GM23338 (cell line): Measurements from ENCODE around the gene GCC1. TPM values are rescaled to one million over a fixed set of nuclear protein-coding genes. Genes with fewer than 3 reads are reported as not detected.

ENCODE experiments used
- ATAC-seq: fragments of 200-7000 bp; cut with Tn5 transposase; 3 replicates; pipeline ENCODE4 v1.9.1; 2020
- DNase-seq: peaks from one replicate; pipeline ENCODE4 v3.0.0-alpha.2; 2015; ENCODE audit warnings: low spot score
- H2AFZ ChIP-seq: fragments of 200-600 bp; sonication (generic); 2 replicates; pipeline ENCODE4 v1.8.0; 2016; ENCODE audit warnings: antibody characterized with exemption, mild to moderate bottlenecking, moderate library complexity
- H3F3A ChIP-seq: fragments of 200-600 bp; sonication (generic); replicated peaks from 2 replicates; pipeline ENCODE4 v1.8.0; 2017; ENCODE audit warnings: antibody characterized with exemption, mixed run types, low read depth
- H3K27ac ChIP-seq: fragments of 200-600 bp; sonication (generic); 2 replicates; pipeline ENCODE4 v1.6.1; 2016; ENCODE audit warnings: low read depth
- H3K27me3 ChIP-seq: fragments of 200-600 bp; sonication (generic); 2 replicates; pipeline ENCODE4 v1.8.0; 2016; ENCODE audit warnings: mild to moderate bottlenecking, mixed run types, moderate library complexity; ENCODE audit not compliant: insufficient read depth
- H3K36me3 ChIP-seq: fragments of 200-600 bp; sonication (generic); 2 replicates; pipeline ENCODE4 v1.8.0; 2016; ENCODE audit warnings: mild to moderate bottlenecking; ENCODE audit not compliant: insufficient read depth
- H3K4me1 ChIP-seq: fragments of 200-600 bp; sonication (generic); 2 replicates; pipeline ENCODE4 v1.8.0; 2016; ENCODE audit warnings: mild to moderate bottlenecking, moderate library complexity; ENCODE audit not compliant: insufficient read depth
- H3K4me2 ChIP-seq: fragments of 200-600 bp; sonication (generic); 2 replicates; pipeline ENCODE4 v1.7.1; 2017; ENCODE audit warnings: mixed run types
- H3K4me3 ChIP-seq: fragments of 200-600 bp; sonication (generic); 2 replicates; pipeline ENCODE4 v1.6.1; 2016; ENCODE audit warnings: mixed run types
- H3K79me2 ChIP-seq: fragments of 200-600 bp; sonication (generic); replicated peaks from 2 replicates; pipeline ENCODE4 v1.8.0; 2017; ENCODE audit warnings: mild to moderate bottlenecking; ENCODE audit not compliant: insufficient read depth
- H3K9me2 ChIP-seq: fragments of 200-600 bp; sonication (generic); 2 replicates; pipeline ENCODE4 v1.8.0; 2017; ENCODE audit not compliant: insufficient read depth
- H4K20me1 ChIP-seq: fragments of 200-600 bp; sonication (generic); replicated peaks from 2 replicates; pipeline ENCODE4 v1.8.0; 2017; ENCODE audit warnings: mild to moderate bottlenecking; ENCODE audit not compliant: insufficient read depth
- H3K27ac Mint-ChIP-seq: 2 replicates; pipeline ENCODE4 v1.8.0; 2020; ENCODE audit warnings: inconsistent platforms, mild to moderate bottlenecking, moderate library complexity, mixed read lengths
- H3K27me3 Mint-ChIP-seq: 3 replicates; pipeline ENCODE4 v1.8.0; 2022; ENCODE audit warnings: low read depth, mild to moderate bottlenecking, moderate library complexity, mixed read lengths, inconsistent platforms; ENCODE audit not compliant: insufficient read depth, poor library complexity
- H3K36me3 Mint-ChIP-seq: 3 replicates; pipeline ENCODE4 v1.8.0; 2021; ENCODE audit warnings: low read depth, mild to moderate bottlenecking, inconsistent platforms, moderate library complexity, mixed read lengths
- H3K4me1 Mint-ChIP-seq: 3 replicates; pipeline ENCODE4 v1.8.0; 2020; ENCODE audit warnings: mild to moderate bottlenecking, inconsistent platforms, mixed read lengths
- H3K4me3 Mint-ChIP-seq: 3 replicates; pipeline ENCODE4 v1.8.0; 2021; ENCODE audit warnings: moderate library complexity, mild to moderate bottlenecking, inconsistent platforms, mixed read lengths
- H3K9me3 Mint-ChIP-seq: 3 replicates; pipeline ENCODE4 v1.8.0; 2020; ENCODE audit warnings: moderate library complexity, mild to moderate bottlenecking, inconsistent platforms, mixed read lengths
- CREB1 ChIP-seq: fragments of 250-450 bp; sonication (Bioruptor Pico); IDR thresholded peaks from 2 replicates; pipeline ENCODE4 v1.5.0; 2020; ENCODE audit warnings: low read depth, mild to moderate bottlenecking, moderate library complexity
- CTCF ChIP-seq, 2 experiments: fragments of 200-600 bp in 1 of 2; sonication (generic) in 1 of 2; conservative IDR thresholded peaks; 2 replicates each; pipeline versions ENCODE4 v1.5.1 to v1.6.1; 2016 to 2017; ENCODE audit warnings: antibody characterized with exemption in 2 of 2, low read depth in 2 of 2, mild to moderate bottlenecking in 2 of 2, moderate library complexity in 1 of 2
- ETS1 ChIP-seq: IDR thresholded peaks from 2 replicates; pipeline ENCODE4 v1.6.1; 2016; ENCODE audit warnings: antibody characterized with exemption
- EZH2 ChIP-seq: fragments of 200-600 bp; sonication (generic); IDR thresholded peaks from one replicate; pipeline ENCODE4 v1.8.0; 2017; ENCODE audit warnings: antibody characterized with exemption, mild to moderate bottlenecking, low read depth; ENCODE audit not compliant: unreplicated experiment
- EZH2phosphoT487 ChIP-seq: fragments of 200-600 bp; sonication (generic); IDR thresholded peaks from one replicate; pipeline ENCODE4 v1.8.1; 2018; ENCODE audit warnings: antibody characterized with exemption; ENCODE audit not compliant: unreplicated experiment
- JUNB ChIP-seq: IDR thresholded peaks from one replicate; pipeline ENCODE4 v1.6.1; 2016; ENCODE audit warnings: antibody characterized with exemption; ENCODE audit not compliant: unreplicated experiment
- NANOG ChIP-seq: IDR thresholded peaks from 2 replicates; pipeline ENCODE4 v1.6.1; 2016; ENCODE audit warnings: antibody characterized with exemption, borderline replicate concordance
- POLR2AphosphoS5 ChIP-seq: IDR thresholded peaks from 2 replicates; pipeline ENCODE4 v1.6.1; 2016; ENCODE audit warnings: antibody characterized with exemption, low read depth
- ZNF114 ChIP-seq: fragments of 250-450 bp; sonication (Bioruptor Pico); IDR thresholded peaks from 2 replicates; pipeline ENCODE4 v1.5.0; 2020; ENCODE audit warnings: mild to moderate bottlenecking, moderate library complexity
- ZNF331 ChIP-seq: fragments of 250-450 bp; sonication (Bioruptor Pico); IDR thresholded peaks from 2 replicates; pipeline ENCODE4 v1.5.0; 2020; ENCODE audit warnings: low read depth, mild to moderate bottlenecking, moderate library complexity
- long read RNA-seq: library from polyadenylated mRNA; unstranded; transcript quantifications from one replicate; pipeline ENCODE4 v2.0.0, GENCODE V29; 2020; ENCODE audit not compliant: unreplicated experiment
- polyA plus RNA-seq: library from polyadenylated mRNA; unstranded; fragments of >200 nt; fragmentation: Nextera tagmentation; extraction: Ambion mirVana; gene quantifications from 2 replicates; pipeline ENCODE4 v1.2.1, GENCODE V29; 2016
- total RNA-seq: library from RNA; depleted of rRNA; stranded (reverse); fragments of >200 nt; shearing (Covaris generic); gene quantifications from 2 replicates; pipeline ENCODE4 v1.2.3, GENCODE V29; 2014; rRNA removed
- TF ChIP-seq, protein P1 (sequence below): fragments of 250-450 bp; sonication (Bioruptor Pico); IDR thresholded peaks from 2 replicates; pipeline ENCODE4 v1.5.0; 2020; ENCODE audit warnings: mild to moderate bottlenecking, moderate library complexity

GCC1 gene, protein sequence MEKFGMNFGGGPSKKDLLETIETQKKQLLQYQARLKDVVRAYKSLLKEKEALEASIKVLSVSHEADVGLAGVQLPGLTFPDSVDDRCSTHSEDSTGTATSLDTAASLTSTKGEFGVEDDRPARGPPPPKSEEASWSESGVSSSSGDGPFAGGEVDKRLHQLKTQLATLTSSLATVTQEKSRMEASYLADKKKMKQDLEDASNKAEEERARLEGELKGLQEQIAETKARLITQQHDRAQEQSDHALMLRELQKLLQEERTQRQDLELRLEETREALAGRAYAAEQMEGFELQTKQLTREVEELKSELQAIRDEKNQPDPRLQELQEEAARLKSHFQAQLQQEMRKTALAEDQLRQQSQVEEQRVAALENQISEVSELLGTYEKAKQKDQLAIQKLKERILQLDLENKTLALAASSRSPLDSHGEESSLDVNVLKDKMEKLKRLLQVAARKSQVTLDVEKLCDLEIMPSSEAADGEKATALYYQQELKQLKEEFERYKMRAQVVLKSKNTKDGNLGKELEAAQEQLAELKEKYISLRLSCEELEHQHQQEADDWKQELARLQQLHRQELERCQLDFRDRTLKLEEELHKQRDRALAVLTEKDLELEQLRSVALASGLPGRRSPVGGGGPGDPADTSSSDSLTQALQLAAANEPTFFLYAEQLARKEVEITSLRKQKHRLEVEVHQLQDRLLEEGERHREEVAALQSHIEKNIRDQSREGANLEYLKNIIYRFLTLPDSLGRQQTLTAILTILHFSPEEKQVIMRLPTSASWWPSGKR
- total RNA-seq (17.6 and 21.1 TPM in 2 replicates), polyA plus RNA-seq (2.4 and 3.2 TPM in 2 replicates)
- long read RNA-seq, full-length matches to known transcripts, result 2 of 4 reads
- long read RNA-seq, partial matches to known transcripts, result 0 of 4 reads
- long read RNA-seq, other reads (novel, unspliced or antisense), result 2 of 4 reads

GRCh38 chr7:127585044-127585953 lies at the start of gene GCC1:
Gene GCC1 (minus strand): TSS chr7:127585596. CDS start chr7:127585182, 414 bp downstream.
- Mint-ChIP-seq H3K27ac (peak within 1 kb of the TSS; percentile 81), H3K36me3 (peaks cover 29% of the 10 kb centered on the region), H3K4me1 (peaks cover 26% of the 10 kb centered on the region), H3K4me3 (peak within 1 kb of the TSS; percentile 93), H3K27me3 (peaks cover 27% of the 10 kb centered on the region), H3K9me3 (no peaks in the 10 kb centered on the region; the same call in 2 of the 3 replicates)
- Histone ChIP-seq H3F3A (peaks cover 8% of the 10 kb centered on the region), H3K4me3 (peak within 1 kb of the TSS; percentile 92), H4K20me1 (peaks cover 30% of the 10 kb centered on the region), H3K27me3 (peaks cover 24% of the 10 kb centered on the region), H2AFZ (peak within 1 kb of the TSS; percentile 99), H3K4me1 (peaks cover 27% of the 10 kb centered on the region), H3K27ac (no peak within 1 kb of the TSS), H3K79me2 (peaks cover 34% of the 10 kb centered on the region), H3K36me3 (peaks cover 7% of the 10 kb centered on the region; the same call in 1 of the 2 replicates), H3K4me2 (peak within 1 kb of the TSS; percentile 99), H3K9me2 (no peaks in the 10 kb centered on the region)
- peak; percentile 57 for ATAC-seq
- peak; percentile 94 for DNase-seq
- TF ChIP-seq ZNF114 (CRISPR knock-in tag) (no peak), EZH2 (no peak), JUNB (no peak), POLR2AphosphoS5 (peak; percentile 94), CREB1 (CRISPR knock-in tag) (peak; percentile 95), NANOG (no peak), ZNF331 (CRISPR knock-in tag) (no peak), CTCF (conservative IDR thresholded peaks at IDR 0.05; ENCODE audit: low read depth in 2 of 2) (no peak), EZH2phosphoT487 (no peak), ETS1 (peak; percentile 82)
- TF ChIP-seq, protein P1, sequence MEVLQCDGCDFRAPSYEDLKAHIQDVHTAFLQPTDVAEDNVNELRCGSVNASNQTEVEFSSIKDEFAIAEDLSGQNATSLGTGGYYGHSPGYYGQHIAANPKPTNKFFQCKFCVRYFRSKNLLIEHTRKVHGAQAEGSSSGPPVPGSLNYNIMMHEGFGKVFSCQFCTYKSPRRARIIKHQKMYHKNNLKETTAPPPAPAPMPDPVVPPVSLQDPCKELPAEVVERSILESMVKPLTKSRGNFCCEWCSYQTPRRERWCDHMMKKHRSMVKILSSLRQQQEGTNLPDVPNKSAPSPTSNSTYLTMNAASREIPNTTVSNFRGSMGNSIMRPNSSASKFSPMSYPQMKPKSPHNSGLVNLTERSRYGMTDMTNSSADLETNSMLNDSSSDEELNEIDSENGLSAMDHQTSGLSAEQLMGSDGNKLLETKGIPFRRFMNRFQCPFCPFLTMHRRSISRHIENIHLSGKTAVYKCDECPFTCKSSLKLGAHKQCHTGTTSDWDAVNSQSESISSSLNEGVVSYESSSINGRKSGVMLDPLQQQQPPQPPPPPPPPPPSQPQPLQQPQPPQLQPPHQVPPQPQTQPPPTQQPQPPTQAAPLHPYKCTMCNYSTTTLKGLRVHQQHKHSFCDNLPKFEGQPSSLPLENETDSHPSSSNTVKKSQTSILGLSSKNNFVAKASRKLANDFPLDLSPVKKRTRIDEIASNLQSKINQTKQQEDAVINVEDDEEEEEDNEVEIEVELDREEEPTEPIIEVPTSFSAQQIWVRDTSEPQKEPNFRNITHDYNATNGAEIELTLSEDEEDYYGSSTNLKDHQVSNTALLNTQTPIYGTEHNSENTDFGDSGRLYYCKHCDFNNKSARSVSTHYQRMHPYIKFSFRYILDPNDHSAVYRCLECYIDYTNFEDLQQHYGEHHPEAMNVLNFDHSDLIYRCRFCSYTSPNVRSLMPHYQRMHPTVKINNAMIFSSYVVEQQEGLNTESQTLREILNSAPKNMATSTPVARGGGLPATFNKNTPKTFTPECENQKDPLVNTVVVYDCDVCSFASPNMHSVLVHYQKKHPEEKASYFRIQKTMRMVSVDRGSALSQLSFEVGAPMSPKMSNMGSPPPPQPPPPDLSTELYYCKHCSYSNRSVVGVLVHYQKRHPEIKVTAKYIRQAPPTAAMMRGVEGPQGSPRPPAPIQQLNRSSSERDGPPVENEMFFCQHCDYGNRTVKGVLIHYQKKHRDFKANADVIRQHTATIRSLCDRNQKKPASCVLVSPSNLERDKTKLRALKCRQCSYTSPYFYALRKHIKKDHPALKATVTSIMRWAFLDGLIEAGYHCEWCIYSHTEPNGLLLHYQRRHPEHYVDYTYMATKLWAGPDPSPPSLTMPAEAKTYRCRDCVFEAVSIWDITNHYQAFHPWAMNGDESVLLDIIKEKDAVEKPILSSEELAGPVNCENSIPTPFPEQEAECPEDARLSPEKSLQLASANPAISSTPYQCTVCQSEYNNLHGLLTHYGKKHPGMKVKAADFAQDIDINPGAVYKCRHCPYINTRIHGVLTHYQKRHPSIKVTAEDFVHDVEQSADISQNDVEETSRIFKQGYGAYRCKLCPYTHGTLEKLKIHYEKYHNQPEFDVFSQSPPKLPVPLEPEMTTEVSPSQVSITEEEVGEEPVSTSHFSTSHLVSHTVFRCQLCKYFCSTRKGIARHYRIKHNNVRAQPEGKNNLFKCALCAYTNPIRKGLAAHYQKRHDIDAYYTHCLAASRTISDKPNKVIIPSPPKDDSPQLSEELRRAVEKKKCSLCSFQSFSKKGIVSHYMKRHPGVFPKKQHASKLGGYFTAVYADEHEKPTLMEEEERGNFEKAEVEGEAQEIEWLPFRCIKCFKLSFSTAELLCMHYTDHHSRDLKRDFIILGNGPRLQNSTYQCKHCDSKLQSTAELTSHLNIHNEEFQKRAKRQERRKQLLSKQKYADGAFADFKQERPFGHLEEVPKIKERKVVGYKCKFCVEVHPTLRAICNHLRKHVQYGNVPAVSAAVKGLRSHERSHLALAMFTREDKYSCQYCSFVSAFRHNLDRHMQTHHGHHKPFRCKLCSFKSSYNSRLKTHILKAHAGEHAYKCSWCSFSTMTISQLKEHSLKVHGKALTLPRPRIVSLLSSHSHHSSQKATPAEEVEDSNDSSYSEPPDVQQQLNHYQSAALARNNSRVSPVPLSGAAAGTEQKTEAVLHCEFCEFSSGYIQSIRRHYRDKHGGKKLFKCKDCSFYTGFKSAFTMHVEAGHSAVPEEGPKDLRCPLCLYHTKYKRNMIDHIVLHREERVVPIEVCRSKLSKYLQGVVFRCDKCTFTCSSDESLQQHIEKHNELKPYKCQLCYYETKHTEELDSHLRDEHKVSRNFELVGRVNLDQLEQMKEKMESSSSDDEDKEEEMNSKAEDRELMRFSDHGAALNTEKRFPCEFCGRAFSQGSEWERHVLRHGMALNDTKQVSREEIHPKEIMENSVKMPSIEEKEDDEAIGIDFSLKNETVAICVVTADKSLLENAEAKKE (CRISPR knock-in tag), result no peak
